H1 (cell line): ENCODE data around the gene PDLIM4. TPM values are rescaled to one million over a fixed set of nuclear protein-coding genes. Genes with fewer than 3 reads are reported as not detected.

Experiments
- polyA plus RNA-seq, 7 experiments: library from polyadenylated mRNA; depleted of rRNA in 3 of 7; stranded (reverse) in 5 of 7; unstranded in 2 of 7; fragments of >200 nt in 5 of 7; fragments of 200-250 nt in 2 of 7; gene quantifications; 1 replicate in 5 of 7; 2 replicates in 1 of 7; 4 replicates in 1 of 7; pipeline versions ENCODE4 v1.2.1 to v1.2.3, GENCODE V29; 2011 to 2013; ENCODE audit warnings: missing spikeins in 2 of 7, mixed read lengths in 2 of 7
- total RNA-seq: library from RNA; stranded (reverse); fragmentation: NEBNext Ultra II Directional; extraction: Animal tissue kit (Norgen Biotek cat#: 25700); gene quantifications from 2 replicates; pipeline ENCODE4 v1.2.1, GENCODE V29; 2021
- TF ChIP-seq, protein P1 (sequence below): IDR thresholded peaks from 2 replicates; pipeline ENCODE4 v1.6.1; 2011; ENCODE audit warnings: low read length, improper control_type of control experiment

Gene PDLIM4
- total and polyA plus RNA-seq, 2 of the 8 experiments (the other 6 are each of a cell fraction or from before 2014, with no cell fraction given), result 10.7 to 29.1 TPM

DNA sequence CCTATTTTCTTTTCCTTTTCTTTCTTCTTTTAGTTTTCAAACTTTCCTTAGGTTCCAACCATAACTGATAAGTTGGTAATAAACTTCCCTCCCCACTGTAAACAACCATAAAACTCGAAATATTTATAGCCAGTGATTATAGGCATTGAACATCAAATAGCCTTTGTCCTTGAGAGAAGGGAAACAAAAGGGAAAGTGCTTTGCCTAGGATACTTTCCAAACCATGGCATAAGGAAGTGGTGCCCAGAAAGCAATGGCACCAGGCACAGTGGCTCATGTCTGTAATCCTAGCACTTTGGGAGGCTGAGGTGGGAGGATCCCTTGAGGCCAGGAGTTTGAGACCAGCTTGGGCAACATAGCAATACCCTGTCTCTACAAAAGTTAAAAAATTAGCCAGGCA is 11.9 kb upstream of the PDLIM4 start (continued):
- TF ChIP-seq, protein P1, sequence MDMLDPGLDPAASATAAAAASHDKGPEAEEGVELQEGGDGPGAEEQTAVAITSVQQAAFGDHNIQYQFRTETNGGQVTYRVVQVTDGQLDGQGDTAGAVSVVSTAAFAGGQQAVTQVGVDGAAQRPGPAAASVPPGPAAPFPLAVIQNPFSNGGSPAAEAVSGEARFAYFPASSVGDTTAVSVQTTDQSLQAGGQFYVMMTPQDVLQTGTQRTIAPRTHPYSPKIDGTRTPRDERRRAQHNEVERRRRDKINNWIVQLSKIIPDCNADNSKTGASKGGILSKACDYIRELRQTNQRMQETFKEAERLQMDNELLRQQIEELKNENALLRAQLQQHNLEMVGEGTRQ, result no peak
